OCI-LY1 (cell line): ENCODE measurements around the gene RAD23A.

Experiments used
- EZH2 ChIP-seq: fragments of 200-600 bp; sonication (generic), shearing (Covaris generic); IDR thresholded peaks from 2 replicates; pipeline ENCODE4 v1.8.0; 2017; ENCODE audit warnings: borderline replicate concordance, mixed run types, mild to moderate bottlenecking, antibody characterized with exemption, low read length, moderate library complexity, mixed read lengths
- TF ChIP-seq, protein P1 (sequence below): fragments of 200-600 bp; sonication (generic), shearing (Covaris generic); IDR thresholded peaks from 2 replicates; pipeline ENCODE4 v1.5.1; 2017; ENCODE audit warnings: mild to moderate bottlenecking, antibody characterized with exemption, low read length, moderate library complexity, mixed read lengths

DNA sequence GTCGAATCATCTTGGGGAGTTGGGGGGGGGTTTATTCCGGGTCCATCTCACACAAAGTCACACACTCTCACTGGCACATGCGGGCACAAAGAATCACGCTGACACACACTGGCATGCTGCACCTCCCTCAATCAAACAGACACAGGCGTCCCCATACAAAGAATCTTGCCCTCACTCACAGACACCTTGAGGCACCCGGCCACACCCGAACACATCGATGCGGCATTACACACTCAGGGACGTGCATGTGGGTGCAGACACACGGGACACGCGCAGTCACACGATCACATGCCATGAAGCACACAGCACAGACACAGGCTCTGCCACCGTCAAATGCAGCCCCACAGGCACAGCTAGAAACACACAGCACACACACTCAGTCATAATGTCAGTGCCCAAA, 57.4 kb downstream of the RAD23A start:
- TF ChIP-seq, protein P1, sequence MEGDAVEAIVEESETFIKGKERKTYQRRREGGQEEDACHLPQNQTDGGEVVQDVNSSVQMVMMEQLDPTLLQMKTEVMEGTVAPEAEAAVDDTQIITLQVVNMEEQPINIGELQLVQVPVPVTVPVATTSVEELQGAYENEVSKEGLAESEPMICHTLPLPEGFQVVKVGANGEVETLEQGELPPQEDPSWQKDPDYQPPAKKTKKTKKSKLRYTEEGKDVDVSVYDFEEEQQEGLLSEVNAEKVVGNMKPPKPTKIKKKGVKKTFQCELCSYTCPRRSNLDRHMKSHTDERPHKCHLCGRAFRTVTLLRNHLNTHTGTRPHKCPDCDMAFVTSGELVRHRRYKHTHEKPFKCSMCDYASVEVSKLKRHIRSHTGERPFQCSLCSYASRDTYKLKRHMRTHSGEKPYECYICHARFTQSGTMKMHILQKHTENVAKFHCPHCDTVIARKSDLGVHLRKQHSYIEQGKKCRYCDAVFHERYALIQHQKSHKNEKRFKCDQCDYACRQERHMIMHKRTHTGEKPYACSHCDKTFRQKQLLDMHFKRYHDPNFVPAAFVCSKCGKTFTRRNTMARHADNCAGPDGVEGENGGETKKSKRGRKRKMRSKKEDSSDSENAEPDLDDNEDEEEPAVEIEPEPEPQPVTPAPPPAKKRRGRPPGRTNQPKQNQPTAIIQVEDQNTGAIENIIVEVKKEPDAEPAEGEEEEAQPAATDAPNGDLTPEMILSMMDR: no peak
- no peak for TF ChIP-seq EZH2
